HuH-7.5 (cell line): ENCODE measurements around the gene FGR.
"Not testable (repeated sequence)": the region's sequence is repeated elsewhere in the genome, so short reads cannot be mapped to it uniquely, and the experiment has no call there.

Experiments
- DNase-seq: peaks from one replicate; pipeline ENCODE4 v3.0.0; 2011; ENCODE audit warnings: low spot score

Gene FGR

GRCh38 chr1:27634177-27634984 is 604 bp downstream of the FGR start:
- DNase-seq, result no peak

GRCh38 chr1:27633640-27634176 is 1.3 kb downstream of the FGR start:
- DNase-seq, result no peak

GRCh38 chr1:27633298-27633610 is 1.7 kb downstream of the FGR start:
- DNase-seq, result no peak

- DNase-seq, result no peak
Observed at GRCh38 chr1:27632387-27633297, 2.3 kb downstream of the FGR start.

GRCh38 chr1:27630859-27631491 is 4.0 kb downstream of the FGR start:
- DNase-seq, result no peak

GRCh38 chr1:27628712-27629111 is 6.3 kb downstream of the FGR start:
- DNase-seq, result no peak

GRCh38 chr1:27627733-27628132 is 7.3 kb downstream of the FGR start:
- DNase-seq, result not testable (repeated sequence)

GRCh38 chr1:27627061-27627460 is 7.9 kb downstream of the FGR start:
- no peak for DNase-seq

GRCh38 chr1:27626031-27626935 is 8.7 kb downstream of the FGR start:
- no peak for DNase-seq

GRCh38 chr1:27624467-27625178 is 10.4 kb downstream of the FGR start:
- no peak for DNase-seq

GRCh38 chr1:27623327-27624212 is 11.4 kb downstream of the FGR start:
- no peak for DNase-seq

- no peak for DNase-seq
Observed at GRCh38 chr1:27622828-27623227, 12.2 kb downstream of the FGR start.

- DNase-seq, result no peak
Observed at GRCh38 chr1:27621051-27621920, 13.7 kb downstream of the FGR start.

GRCh38 chr1:27619782-27620438 is 15.1 kb downstream of the FGR start:
- DNase-seq, result not testable (repeated sequence)

- no peak for DNase-seq
Observed at GRCh38 chr1:27618341-27619082, 16.5 kb downstream of the FGR start.

- no peak for DNase-seq
Observed at GRCh38 chr1:27617420-27617819, 17.6 kb downstream of the FGR start.

- DNase-seq, result no peak
Observed at GRCh38 chr1:27616441-27616840, 18.5 kb downstream of the FGR start.
